8988T (cell line): ENCODE data around the gene OR5B3.
"Not testable (repeated sequence)": the region's sequence is repeated elsewhere in the genome, so short reads cannot be mapped to it uniquely, and the experiment has no call there.

Source experiments
- DNase-seq: peaks from one replicate; pipeline ENCODE4 v3.0.0; 2011

OR5B3 gene

DNA sequence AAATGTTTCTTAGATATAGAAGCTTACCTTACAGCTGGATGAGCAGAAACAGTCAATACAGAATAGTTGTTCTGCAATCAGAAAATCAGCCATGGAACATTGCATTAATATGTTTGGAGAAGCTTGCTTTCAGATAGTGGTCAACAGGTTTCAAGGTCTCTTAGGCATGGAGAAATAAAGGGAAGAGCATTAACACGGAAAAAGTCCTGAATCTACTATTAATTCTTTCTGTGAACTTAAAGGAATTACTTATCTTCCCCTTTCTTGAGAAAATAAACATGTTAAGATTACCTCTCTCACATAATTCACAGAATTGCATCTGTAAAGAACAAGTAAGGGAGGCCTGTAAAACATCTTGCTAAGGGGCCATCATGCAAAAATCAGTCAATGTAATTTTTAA lies at the start of gene OR5B3:
OR5B3 (minus strand) TSS at position 101 of the 400 bp plus-strand sequence. CDS start 3,465 bp downstream, outside the sequence.
- no peak for DNase-seq

DNA sequence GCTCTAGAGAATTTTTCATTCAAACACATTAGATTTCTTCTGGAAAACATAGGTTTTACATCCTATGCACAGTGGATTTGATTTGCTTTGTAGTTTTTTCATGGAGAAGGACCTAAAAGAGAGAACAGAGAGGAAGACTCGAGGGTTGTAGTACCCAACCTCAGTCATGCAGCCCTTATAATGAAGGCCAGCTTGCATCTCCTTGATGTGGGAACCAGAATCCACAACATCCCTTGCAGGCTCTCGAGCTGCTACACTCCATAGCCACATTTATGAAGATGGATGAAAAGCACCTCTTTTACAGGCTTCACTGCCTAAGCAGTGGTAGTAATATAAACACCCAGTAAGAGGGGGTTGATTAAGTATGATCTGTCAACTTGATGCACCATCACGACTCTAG lies 44.9 kb upstream of the OR5B3 start:
- no peak for DNase-seq

DNA sequence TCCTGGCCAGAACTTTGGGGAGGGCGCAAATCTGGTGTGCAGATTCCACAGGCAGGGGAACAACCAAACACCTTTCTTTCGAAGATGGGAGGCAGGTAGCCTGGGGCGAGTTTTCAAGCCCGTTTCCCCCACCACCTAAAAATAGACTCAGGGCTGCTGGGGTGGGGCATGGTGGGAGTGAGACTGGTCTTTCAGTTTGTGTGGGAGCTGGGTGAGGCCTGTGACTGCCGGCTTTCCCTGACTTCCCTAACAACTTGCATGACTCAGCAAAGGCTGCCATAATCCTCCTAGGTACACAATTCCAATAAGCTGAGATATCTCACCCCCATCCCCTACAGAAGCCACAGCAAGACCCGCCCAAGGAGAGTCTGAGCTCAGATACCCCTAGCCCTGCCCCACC lies 39.6 kb upstream of the OR5B3 start:
- DNase-seq = no peak

DNA sequence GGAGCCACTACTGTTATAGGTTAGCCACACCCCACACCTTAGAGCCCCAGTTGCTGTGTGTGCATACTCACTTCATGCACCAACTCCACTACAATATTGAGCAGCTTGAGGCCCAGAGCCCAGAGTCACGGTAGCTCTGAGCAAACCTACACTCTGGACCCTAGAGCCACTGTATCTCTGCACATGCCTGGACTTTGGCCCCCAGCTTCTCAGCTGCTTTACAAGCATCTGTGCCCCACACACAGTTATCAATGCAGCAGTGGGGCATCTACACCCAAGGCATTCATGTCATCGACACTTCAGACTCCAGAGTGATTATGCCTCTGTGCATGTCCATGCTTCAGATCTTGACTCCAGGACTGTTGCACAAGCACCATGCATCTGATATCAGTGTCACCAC lies 37.6 kb upstream of the OR5B3 start:
- DNase-seq = no peak

DNA sequence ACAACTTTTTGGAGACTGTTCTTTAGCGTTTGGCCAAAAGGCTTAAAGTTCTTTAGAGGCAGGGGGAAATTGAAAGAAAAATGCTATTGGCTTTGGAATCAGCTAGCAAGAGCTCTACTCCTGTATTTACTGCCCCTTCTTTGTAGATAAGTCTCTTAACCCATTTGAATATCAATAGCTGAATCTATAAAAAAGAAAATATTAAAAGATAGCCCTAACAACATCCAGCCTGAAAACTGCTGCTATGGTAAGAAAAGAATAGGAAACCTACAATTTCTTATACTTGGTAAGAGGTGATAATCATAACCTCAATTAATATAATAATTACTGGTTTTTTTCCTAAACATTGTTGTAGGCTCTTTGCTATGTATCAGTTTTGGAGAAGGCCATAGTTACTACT lies 35.5 kb upstream of the OR5B3 start, which contains the start of gene OR5B12:
OR5B12 (minus strand) TSS at position 101 of the 400 bp plus-strand sequence. CDS start 2,085 bp downstream, outside the sequence.
- no peak for DNase-seq

DNA sequence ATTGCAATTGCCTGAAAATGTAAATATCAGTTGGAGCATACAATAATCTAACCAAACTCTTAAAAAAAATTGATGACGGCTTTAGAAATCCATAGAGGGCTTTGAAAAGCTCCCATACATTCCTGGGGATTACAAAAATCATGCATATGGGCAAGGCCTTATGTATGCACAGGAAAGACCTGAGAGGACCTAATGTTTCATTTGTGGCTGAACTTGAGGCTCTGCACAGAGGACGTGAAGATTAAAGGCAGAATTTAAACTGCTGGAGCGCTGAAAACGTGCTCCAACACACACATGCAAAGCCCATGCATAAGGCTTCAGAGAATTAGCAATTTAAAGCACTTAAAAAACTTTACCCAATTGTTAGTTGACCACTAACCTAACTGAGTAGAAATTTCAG lies 31.8 kb upstream of the OR5B3 start:
- DNase-seq = no peak

DNA sequence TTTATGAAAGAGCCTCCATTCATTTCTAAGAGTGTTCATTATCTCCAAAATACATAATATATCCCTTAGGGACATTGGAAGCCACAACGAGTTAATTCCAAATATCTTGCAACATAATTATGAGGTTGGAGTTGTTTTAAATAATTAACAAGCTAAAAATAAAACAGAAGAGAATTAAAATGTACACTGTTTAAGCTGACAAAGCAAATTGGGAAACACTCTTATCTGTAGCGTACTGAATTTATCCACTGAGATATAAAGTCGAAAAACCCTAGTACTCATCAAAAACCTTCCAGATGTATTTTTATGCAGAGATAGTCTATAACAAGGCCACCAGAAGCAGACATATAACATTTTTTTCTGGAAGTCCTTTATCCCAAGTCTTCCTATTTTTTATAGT lies 27.5 kb upstream of the OR5B3 start:
- DNase-seq = no peak

DNA sequence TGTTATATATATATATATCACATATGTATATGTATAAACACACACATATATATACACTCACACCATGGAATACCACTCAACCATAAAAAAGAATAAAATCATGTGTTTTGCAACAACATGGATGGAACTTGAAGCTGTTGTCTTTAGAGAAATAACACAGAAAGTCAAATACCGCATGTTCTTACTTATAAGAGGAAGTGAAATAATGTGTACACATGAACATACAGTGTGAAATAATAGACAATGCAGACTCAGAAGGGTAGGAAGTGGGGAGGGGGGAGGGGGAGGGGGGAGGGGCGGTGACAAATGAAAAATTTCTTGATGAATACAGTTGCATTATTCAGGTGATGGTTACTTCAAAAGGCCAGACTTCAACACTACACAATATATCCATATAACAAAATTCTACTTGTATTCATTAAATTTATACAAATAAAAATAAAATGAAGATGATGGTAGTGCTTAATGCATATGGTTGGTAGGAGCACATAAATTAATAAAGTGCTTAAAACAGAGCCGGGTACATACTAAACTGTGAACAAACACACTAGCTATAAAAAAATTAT lies 27.0 kb upstream of the OR5B3 start:
- DNase-seq = no peak

DNA sequence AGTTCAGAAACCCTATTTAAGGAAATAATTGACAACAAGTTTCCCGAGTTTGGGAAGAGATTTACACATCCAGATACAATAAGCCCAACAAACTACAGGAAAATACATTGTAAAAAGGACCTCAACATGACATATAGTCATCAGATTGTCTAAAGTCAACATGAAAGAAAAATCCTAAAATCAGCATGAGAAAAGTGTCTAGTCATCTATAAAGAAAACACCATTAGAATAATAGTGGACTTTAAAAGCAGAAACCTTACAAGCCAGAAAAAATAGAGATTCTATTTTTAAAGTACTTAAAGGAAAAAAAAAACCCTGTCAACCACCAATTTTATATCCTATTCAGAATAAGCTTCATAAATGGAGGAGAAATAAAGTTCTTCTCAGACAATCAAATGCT lies 22.6 kb upstream of the OR5B3 start:
- DNase-seq = no peak

DNA sequence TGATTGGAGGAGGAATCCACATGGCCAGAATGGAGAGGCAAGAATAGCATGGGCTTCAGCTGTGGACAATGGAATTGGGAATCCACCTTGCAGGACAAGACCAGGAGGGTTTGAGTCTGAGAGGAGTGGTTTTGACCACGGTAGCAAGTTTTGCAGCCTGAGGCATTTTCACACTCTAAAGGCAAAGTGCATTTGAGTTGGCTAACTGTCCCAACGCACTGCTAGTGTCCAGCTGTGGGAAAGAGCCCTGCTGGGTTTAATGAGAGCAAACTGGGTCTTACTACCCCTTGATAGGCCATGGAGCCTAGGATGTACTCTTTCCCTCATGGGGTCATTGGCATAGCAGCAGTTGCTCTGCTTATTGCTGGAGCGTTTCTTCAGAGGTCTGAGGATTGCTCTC lies 21.3 kb upstream of the OR5B3 start, which contains the start of gene OR5B2:
OR5B2 (minus strand) TSS at position 101 of the 400 bp plus-strand sequence. CDS start 4,860 bp downstream, outside the sequence.
- DNase-seq = no peak

DNA sequence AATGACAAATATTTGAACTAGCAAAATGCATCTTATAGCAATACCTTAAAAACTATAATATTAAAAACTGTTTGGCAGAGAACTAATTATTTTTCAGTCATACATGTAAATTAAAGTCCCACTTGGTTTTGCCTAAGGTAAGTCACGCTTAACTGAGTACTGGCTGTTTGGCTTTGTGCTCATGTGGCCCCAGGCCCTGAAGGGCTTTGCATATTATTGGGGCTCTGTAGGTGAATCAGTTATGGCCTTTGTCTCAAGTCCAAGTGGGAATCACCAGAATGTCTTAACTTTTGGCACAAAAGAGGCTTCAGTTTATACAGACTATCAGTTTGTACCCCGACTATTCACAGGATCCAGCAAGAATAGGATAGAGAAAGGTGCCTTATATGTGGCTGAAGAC lies 7.1 kb downstream of the OR5B3 start:
- DNase-seq = not testable (repeated sequence)

DNA sequence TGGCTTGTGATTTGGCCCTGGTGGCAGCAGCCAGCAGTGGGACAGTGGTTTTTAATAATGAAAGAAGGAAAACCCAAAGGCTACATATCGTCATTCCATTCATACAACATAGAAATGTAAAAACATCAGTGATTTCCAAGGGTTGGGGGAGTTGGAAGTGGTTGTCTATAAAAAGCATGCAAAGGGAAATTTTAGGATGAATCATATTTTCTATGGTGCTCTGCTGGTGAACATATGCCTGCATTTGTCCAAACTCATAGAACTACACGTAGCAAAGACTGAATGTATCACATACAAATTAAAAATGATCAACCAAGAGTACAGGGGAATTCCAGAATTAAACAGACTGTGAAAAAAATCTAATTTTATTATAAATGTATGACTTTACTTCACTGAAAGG lies 11.1 kb downstream of the OR5B3 start:
- DNase-seq = no peak

DNA sequence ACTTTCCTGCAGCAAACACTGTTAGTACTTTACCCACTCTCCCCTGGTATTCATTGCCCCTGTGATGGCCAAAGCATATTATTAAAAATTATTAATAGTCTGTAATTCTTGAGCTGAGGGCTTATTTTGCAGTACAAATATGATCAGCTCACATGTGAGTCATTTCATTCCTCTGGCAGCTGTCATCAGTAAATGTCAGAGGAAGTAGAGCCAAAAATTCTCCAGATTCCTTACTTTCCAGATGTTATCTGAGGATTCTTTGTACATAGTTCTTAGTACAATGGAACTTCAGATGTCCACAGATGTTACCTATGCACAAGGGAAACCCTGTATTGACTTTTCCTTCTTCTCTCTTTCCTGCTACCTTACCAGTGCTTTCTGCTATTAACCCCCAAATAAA lies 12.5 kb downstream of the OR5B3 start:
- DNase-seq = peak; percentile 29

DNA sequence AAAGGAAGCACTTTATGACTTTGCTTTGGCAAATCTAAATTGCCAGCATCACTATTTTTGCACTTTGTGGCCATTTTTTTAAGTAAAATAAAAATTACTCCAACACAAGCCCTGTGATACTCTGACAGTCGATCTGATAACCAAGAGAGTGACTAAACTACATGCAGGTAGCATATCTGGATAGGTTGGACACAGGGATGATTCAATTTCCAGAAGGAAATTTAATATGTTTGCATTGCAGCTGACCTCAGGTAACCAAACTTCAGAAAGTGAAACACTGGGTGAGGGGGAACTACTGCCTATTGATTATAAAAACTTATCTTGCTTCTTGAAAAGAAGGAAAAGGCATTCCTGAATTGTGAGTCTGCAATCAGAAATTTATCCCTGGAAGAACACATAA lies 13.9 kb downstream of the OR5B3 start:
- no peak for DNase-seq

DNA sequence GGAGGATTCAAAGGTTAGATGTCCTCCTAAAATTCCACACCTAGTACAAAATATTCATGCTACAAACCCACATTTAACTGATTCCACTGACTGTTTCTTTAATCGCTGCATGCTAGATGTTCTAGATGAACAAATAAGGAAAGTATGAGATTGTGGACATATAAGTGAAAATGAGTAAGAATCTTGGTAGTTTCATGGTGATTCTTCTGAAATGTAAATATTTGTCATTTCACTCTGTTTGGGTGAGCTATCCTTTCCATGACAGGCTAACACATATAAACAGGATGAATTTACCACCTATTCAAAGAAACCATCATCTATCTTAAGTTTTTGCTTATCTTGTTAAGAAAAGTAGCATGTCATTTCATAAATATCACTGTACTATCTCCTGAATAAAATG lies 14.8 kb downstream of the OR5B3 start:
- no peak for DNase-seq

DNA sequence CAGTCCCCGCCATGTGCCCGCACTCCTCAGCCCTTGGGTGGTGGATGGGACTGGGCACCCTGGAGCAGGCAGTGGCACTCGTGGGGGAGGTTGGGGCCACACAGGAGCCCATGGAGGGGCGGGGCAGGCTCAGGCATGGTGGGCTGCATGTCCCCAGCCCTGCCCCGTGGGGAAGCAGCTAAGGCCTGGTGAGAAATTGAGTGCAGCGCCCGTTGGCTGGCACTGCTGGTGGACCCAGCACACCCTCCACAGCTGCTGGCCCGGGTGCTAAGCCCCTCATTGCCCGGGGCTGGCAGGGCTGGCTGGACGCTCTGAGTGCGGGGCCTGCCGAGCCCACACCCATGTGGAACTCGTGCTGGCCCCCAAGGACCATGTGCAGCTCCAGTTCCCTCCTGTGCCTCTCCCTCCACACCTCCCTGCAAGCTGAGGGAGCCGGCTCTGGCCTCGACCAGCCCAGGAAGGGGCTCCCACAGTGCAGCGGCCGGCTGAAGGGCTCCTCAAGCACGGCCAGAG lies 16.1 kb downstream of the OR5B3 start:
- DNase-seq = no peak

DNA sequence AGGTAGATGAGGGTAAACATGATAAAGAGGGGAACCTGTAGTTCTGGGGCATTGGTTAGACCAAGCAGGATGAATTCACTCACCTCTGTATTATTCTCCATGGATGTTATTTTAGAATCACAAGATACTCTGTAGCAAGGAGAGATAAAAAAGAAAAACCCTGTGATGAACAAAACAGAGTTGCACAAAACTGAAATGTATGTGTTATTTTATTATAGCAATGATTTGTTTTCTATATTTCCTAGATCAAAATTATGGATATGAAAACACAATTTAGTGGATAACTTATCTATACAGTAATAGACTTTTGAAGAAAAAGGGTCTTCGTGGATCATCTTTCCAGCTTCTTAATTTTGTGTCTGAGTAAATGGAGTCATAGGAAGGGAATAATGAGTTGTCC lies 47.7 kb downstream of the OR5B3 start, which contains the start of gene OR5B17:
OR5B17 (minus strand) TSS at position 101 of the 400 bp plus-strand sequence; CDS start at position 101, 0 bp downstream.
- no peak for DNase-seq

DNA sequence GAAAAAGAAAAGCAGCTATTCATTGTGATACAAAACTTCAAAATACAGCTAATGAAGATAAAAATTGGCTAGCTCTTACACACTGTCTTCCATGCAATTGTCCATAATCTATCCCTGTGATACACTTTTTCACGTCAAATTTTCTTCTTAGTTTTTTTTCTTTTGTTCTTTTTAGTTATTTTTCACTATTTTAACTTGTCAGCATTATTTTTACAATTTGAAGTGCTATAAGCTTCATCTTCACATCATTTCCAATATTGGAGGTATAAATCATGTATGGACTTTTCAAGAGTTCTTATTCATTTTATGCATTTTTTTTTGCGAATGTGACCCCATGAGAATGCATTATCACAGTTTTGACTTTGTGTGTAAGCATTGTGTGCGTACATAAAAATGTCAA lies 51.9 kb downstream of the OR5B3 start:
- DNase-seq = no peak
